HG02885 (cell line): ENCODE results near the gene SLCO2A1.

Experiments used
- ATAC-seq: cut with Tn5 transposase; IDR thresholded peaks from one replicate; pipeline ENCODE4 v1.9.1; 2021; ENCODE audit warnings: mild to moderate bottlenecking; ENCODE audit not compliant: unreplicated experiment, poor library complexity

SLCO2A1 gene

GRCh38 chr3:133917144-133917543 is 112.6 kb downstream of the SLCO2A1 start:
- ATAC-seq: no peak

DNA sequence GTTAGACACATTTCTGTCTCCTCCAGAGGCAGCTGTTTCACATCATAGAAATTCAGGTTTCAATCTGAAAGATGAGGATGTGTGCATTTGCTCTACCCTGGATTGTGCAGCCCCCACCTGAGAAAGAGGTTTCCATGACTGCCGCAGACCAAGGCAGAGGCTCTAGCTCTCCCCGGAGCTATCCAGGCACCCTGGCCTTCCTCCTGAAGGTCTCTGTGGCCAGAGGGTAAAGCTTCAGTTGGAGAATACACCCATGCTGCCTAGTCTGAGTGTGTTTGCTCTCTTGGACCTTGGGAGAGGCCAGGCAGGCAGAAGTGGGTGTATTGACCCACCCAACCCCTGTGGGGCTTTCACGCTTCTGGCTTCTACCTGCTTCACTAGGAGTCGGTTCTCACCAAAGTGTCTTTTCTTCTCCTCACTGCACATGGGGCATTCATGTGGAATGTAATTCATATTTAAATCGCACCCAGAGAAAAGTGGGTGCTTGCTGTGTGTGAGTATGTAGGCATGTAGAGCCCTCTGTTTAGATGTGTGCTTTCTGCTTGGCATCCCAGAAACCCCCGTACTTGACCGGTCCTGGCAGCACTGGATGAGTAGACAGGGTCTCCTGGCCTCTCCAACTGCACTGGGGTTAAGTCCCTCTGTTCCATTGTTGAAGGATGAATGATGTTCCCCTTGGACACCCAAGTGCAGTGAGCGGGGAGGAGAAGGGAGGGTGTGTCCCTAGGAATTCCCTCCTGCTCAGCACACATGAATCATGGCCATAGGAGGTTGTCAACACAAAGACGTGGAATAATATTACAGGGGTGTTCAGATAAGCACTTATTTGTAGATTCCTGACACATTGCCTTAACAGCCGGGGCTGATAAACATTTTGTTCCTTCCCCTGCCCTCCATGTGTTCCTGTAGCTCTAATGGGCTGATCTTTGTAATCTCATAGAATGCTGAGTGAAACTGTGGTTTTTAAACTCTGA is 113.8 kb downstream of the SLCO2A1 start:
- ATAC-seq: no peak

- no peak for ATAC-seq
These were observed 114.7 kb downstream of the SLCO2A1 start for GRCh38 chr3:133914839-133915600.

GRCh38 chr3:133910422-133910821 is 119.3 kb downstream of the SLCO2A1 start:
- no peak for ATAC-seq

GRCh38 chr3:133905376-133905775 is 124.3 kb downstream of the SLCO2A1 start:
- ATAC-seq: no peak

DNA sequence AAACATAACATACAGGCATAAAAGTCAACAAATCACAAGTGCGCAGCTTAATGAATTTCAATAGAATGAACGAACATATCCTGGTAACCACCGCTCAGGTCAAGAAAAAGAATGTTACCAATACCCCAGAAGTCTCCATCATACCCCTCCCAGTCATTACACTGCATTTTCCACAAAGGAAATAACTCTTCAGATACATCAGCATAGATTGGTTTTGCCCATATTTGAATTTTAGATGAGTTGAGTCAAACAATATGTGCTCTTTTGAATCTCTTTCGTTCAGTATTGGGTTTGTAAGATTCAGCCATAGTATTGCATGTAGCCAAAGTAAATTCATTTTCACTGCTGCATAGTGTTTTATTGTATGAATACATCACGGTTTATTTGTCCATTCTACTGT is 127.9 kb downstream of the SLCO2A1 start:
- ATAC-seq: no peak

DNA sequence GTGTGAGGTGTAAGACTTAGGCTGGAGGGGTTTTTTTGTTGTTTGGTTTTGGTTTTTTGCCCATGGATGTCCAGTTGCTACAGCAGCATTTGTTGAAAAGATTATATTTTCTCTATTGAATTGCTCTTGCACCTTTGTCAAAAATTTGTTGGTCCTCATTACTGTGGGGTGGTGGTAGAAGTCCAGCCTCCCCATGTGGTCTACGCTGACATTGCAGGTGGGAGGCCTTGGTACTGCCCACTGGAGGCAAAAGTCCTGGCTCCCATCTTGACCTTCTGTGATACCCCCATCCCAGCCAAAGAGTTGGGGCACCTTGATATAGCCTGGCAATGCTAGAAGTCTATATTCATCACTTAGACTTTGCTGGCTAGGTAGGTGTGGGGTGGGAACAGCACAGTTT is 128.6 kb downstream of the SLCO2A1 start:
- ATAC-seq: no peak

DNA sequence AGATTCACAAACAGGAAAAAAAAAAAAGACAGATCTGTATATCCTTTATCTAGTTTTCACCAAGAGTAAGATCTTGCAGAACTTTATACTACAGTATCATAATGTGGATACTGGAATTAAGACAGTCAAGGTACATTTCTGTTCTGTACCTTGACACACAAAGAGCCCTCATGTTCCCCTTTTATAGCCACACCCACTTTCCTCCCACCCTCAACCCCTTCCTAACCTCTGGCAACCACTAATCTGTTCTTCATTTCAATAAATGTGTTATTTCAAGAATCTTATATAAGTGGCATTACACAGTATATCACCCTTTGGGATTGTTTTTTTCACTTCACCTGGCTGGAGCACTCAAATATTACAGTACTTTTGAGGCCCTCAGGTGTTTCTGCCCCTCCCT is 130.4 kb downstream of the SLCO2A1 start:
- ATAC-seq: no peak

DNA sequence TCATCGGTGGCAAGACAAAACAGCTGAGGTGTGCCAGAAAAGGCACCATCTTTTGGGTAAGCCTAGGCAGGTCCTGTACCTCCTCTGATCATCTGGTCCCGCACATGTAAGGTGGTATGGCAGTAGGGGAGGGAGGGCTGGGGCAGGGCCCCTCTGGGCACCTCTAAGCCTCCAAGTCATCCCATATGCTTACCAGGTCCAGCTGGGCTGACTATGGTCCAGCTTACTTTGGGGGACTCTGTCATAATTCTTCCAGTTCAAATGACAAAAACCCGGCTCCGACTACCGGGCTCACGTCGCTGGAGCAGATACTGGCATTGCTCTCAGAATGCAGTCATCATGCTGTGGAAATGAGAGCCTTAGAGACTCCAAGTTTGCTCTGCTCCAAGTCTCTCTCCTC is 132.2 kb downstream of the SLCO2A1 start:
- no peak for ATAC-seq

DNA sequence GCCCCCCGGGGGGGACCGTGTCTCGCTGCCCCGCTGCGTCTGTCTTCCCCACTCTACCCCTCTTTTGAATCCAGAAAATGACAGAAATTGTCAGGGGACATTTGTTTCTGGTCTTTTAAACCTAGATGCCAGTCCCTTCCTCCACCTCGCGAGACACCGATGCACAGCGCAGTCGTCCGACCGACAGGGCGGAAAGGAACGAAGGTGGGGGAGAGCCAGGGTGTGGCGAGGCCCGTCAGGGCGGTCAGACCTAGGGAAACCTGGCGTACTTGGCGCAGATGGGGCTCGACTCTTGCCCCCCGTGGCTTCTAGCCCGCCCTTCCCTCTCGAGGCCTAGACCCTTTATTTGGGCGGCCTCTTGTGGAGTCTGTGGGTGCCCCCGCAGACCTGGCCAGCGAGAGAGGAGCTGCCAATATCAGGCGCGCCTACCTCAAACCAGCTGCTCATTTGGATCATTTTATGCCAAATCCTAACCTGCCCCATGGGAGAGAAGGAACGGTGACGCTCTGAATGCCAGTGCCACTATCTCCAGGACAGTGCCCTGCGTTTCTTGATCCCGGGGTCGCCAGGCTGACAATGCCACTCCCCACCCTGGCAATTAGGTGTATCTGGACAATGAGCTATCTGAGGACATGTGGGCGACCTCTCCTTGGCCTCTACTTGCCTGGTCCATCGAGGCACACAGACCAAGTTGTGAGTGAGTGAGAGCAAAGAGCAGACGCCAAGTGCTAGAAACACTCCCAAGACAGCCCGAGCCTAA is 133.5 kb downstream of the SLCO2A1 start:
- ATAC-seq: no peak

DNA sequence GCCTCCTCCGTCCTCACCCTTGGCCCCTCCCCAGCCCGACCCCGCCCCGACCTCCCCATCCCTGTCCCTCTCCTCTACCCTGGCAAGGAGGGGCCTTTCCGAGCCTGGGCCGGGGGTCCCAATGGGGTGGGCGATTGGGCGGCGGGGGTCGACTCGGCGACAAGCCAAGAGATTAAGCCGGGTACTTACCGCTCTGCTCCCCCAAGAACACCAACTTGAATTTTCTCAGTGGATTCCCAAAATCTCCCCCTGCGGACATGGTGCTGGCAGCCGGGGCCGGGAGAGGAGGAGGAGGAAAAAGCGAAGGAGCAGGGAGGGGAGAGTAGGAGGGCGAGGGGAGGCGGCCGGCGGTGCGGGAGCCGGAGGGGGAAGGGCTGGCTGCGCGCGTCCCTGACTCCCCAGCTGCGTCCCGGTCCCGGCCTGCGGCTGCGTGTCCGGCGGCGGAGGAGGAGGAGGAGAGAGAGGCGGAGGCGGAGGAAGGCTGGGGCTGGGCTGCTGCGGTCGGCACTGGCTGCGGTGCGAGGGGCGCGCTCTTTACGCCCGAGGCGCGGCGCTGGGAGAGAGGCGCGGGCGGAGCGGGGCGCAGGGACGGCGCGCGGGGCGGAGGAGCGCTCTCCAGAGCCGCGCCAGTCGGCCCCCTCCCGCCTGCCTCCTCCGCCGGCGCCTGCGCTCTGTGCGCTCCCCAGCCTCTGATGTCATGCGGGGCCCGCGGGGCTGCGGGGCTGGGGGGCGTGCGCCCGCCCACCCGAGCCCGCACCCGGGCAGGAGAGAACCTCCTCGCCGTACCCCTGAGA is 134.3 kb downstream of the SLCO2A1 start, which contains the start of gene RAB6B:
Gene RAB6B, minus strand, starts transcription at position 675 of the 794 bp plus-strand sequence. Its CDS starts 416 bp downstream, at position 259.
- peak; percentile 74 for ATAC-seq

DNA sequence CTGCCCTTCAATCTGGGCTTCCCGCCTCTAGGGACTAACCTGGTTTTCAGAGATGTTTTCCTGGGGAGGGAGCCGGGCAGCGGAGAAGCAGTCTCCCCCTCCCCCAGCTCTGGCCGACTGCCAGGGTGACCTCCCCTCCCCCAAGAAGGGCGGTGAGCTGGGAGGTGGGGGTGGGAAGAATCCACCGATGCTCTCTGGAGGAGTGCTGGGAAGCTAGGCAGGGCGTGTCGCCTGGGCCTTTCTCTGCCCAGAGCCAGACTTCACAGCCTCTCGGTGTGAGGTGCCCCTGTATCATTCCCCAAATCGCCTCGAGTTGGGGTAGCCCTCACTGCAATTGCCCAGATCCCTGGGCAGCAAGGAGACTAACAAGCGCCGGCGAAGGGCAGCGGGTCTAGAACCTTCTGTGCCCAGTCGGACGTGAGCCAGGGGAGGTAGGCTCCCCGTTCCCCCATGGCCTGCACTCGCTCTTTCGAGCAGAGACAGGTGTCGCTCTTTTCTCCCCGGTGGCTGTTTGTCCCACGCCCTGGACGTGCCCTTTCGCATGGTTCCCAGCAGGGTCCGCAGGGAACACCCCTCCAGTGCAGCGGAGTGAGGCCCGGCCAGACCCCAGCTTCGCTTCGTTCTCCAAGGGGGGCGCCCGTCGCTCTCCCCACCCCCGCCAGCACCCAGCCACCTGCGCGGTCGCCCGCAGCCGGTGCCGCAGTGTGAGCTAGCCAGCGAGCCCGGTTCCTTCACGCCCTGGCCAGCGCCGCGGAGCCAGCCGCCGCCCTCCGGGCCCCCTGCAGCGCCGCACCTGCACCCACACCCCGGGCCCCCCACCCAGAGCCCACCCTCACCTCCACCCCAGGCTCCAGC is 135.1 kb downstream of the SLCO2A1 start:
- no peak for ATAC-seq

DNA sequence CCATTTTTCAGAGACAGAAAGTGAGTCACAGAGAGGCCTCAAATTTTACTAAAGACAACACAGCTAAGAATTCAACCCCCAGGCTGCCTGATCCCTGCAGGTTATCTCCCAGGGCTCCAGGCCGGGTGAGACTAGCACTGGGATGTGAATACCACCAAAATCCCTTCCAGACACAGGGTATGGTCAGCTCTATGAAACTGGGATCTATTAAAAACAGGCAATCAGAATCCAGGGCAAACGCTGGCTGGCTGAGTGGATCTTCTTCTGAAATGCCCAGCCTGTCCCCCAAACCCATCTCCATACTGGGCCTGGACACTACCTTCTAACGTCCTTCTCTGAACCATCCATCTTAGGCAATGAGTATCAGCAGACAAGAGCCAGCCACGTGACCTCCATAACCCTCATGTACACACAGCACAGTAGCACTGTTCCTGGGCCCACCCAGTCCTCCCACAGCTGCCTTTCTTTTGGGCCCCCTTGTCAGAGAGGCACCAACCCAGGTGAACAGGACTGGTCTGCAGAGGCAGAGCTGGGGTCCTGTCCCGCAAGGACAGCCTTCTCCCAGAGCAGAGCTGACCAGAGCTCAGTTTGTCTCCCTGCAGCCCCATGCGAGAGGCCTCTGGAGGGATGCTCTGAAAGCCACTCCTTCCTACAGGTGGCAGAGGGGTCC is 135.9 kb downstream of the SLCO2A1 start:
- no peak for ATAC-seq

DNA sequence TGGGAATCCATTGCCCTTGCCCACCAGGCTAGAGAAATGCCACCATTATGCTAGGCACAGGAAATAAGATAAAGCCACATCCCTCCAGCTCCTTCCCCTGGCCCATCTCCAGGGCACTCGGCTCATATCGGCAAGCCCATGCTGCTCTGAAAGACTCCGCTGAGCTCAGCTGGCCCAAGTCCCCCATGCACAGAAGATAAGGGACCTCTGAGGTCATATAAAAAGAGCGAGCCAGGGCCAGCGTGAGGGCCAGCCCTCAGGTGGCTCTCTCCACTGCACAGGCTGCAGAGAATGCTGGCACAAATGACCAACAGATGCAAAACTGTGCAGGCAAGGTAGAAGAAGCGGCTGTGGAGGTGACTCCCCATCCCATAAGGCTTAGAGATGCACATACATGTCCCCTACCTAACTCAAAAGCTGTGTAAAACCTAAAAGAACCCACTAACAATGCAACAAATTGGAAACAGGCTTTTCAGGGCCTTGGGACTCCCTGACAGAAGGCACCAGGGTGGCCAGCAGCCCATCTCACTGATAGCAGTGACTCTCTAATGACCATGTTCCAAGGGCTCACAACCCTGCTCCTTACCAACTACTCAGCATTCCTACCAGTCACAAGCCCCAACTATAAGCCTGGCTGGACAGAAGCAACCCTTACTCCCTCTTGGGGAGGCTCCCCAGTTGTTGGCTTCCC is 137.0 kb downstream of the SLCO2A1 start:
- no peak for ATAC-seq

- no peak for ATAC-seq
These were observed 137.9 kb downstream of the SLCO2A1 start for GRCh38 chr3:133891662-133892378.

DNA sequence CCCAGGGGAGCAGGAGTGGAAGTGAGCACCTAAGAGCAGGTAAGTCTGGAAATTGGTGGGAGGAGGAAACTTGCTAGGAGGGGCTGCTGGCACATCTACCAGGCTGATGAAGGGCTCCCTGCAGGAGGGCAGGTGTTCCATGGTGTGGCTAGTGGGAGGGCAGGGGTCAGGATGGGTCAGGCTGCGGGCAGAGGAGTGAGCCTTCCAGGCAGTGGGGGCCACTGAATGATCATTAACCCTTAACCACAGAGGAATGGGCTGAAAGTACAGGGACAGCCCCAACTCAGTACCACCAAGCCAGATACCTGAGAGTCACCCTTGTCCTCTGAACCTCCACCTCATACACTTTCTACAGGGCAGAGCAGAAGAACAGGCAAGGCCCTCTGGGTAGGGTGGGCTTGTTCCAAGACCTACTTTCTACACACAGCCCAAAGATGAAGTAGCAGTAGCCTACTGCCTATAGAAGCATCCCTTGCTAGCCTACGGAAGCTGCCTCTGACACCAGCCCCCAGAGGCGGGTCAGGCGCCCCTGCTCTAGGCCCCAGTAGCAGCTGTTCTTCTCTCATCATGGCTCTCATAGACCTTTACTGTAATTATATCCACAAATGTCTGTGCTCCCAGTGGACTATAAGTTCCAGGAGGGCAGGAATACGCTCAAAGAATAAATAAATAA is 138.6 kb downstream of the SLCO2A1 start:
- no peak for ATAC-seq

DNA sequence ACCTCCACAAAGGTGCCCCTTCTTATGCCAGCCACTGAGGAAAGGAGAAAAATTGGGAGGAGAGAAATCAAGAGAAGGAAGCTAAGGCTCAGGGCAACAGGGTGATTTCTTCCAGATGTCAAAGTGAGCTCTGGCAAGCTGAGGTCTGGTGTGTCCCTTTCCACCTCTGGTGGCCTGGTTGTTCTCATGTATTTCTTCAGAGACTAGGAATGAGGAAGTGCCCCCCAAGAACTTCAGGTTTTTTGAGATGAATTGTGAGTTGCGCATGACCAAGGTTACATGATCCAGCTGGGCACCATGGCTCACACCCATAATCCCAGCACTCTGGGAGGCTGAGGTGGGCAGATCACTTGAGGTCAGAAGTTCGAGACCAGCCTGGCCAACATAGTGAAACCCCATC is 139.7 kb downstream of the SLCO2A1 start:
- no peak for ATAC-seq
